SH-SY5Y (cell line): Measurements from ENCODE around the gene TSSK3.

Source experiments
- GATA2 ChIP-seq: IDR thresholded peaks from 2 replicates; pipeline ENCODE4 v1.6.1; 2011; ENCODE audit warnings: mild to moderate bottlenecking, low read depth, low read length
- GATA3 ChIP-seq: IDR thresholded peaks from 2 replicates; pipeline ENCODE4 v1.6.1; 2011; ENCODE audit warnings: low read depth, mild to moderate bottlenecking, low read length, moderate library complexity

- TF ChIP-seq GATA3 = no peak
- TF ChIP-seq GATA2 = no peak
Measured at GRCh38 chr1:32345289-32345827, 17.0 kb upstream of the TSSK3 start.
